Islet of Langerhans (tissue), 1 donor: ENCODE measurements around the gene FRMD4A.

Experiments
- FAIRE-seq: peaks from one replicate; lab custom pipeline; 2011; peaks lifted over from hg19 to GRCh38; lab: Jason Lieb, UNC

The FRMD4A gene

DNA sequence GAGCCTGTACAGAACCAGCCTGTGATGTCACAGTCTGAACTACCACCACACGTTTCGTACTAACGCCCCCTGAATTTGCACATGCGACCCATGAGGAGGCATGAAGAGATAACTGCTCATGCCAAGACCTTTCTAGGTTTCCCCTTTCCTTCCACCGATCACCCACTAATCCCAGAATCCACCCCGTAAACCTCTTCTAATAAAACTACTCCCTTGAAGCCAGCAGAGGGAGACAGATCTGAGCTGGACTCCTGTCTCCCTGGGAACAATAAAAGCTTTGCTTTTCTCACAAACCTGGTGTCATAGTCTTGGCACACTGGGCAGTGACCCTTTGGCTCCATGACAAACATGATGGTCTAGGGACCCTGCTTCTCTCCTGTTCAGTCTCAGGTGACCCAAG is 144.5 kb downstream of the FRMD4A start:
- FAIRE-seq = no peak

DNA sequence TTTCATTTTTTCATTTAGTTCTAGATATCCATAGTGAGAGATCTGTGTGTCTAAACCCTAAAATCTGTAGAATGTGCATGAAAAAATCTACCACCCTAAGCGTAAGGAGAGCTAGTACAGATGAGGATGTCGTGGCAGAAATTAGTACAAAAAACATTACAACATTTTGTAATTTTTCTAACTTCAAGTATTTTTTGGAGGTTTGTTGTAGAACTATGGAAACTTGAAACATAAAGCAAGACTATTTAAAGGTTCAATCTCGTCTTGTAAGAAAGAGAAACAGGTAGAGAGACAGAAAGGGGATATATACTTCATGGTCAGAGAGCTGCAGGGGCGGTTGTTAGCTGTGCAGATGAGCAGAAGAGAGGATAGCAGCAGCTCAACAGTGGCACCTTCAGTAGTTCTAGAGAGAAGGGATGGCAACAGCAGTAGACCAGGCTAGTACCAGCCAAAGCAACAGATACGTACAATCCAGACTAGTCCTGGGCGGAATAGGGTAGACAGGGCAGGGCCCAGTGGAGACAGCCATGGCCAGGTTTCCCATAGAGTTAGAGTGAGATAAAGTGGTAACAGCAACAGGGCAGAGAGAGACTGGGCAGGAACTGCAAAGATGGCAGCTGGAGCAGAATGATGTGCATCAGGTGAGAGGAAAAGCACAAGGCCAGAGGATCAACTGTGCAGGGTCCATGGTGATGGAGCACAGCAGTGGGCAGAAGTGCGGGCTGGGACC is 145.2 kb downstream of the FRMD4A start:
- no peak for FAIRE-seq

DNA sequence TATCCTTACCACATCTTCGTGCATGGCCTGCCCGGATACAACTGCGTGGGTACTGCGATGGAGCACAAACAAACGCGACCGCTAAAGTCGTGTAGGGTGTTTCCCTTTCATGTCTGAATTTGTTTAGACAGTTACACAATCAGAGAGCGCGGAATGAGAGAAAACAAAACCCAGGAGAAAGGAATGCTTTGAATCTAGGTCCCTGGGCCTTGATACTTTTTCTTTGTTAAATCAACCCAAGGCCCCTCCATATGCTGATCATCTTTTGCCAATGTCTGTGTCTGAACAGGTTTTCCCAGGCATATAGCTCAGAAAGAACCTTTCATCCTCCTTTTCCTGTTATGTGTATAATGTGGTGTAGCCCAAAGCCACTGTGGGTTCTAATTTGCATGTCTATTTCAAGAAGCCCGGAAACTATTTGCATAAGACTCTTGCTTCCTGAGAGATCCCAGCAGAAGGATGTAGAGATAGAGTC is 145.8 kb downstream of the FRMD4A start:
- FAIRE-seq = no peak

DNA sequence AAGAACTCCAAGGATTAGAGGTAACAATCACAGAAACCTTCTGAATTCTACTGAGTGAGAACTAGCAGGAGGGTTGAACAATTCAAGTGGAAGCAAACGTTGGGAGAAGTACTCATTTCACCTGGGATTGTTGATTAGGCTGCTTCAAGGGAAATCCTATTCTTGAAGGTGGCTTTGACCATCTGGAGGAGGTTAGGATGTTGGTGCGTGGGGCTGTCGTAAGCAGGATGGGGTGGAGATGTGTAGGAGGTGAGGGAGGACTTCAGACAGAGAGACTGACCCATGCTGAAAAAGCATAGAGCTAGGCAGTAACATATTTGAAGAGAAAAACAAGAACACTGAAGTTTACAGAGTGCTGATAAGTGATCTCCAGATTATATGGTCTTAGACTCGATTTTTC is 147.9 kb downstream of the FRMD4A start:
- no peak for FAIRE-seq

DNA sequence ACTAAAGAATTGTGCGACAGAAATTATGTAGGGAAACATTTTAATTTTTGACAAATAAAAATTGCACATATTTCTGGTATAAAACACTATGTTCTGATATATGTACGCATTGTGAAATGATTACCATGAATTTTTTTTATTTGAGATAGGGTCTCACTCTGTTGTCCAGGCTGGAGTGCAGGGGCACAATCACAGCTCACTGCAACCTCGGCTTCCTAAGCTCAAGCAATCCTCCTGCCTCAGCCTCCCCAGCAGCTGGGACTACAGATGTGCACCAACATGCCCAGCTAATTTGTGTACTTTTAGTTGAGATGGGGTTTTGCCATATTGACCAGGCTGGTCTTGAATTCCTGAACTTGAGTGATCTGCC is 149.2 kb downstream of the FRMD4A start:
- FAIRE-seq = no peak

DNA sequence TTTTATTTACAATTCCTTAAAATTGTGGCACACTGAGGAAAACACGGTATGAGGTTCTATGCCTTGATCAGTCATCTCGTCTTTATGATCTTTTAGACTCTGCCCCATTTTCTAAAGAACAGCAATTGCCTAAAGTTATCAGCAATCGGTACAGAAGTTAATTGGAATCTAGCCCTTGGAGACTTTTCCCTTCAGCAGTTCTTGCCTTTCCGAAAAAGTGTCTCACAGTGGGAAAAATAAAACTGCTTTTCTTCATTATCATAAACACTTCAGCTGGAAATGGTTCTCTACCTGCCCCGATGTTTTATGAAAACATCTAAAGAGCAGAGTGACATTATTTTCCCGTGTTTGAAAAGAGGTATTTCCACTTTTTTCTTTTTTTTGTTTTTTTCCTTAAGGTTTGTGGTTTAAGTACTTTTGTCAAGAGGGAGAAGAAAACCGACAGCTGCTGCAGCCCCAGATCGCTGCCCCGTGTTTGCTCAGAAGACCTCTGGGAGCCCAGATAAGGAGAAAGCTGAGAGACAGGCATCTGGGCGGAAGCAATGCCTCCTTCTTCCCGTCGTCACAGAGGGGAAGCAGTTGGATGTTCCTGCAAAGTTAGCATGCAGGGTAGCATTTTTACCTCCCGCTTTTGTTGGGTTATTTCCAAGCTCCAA is 149.7 kb downstream of the FRMD4A start:
- FAIRE-seq = no peak

DNA sequence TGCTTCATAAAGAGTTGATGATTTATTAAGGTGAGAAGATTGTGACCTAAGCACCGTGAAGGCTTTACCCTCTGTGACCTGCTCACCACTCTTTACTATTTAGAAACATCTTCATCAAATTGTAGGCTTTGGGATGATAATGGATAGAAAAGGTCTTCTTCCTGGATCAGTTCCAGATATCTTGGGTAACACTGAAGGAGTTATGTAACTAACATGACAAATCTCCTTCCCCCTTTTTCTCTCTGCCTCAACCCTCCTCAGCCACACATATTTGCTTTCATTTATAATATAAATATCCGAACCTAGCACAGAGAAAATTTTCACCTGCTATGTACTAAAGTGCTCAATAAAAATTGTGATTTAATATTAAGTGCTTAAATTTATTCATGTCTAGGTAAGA is 151.5 kb downstream of the FRMD4A start:
- FAIRE-seq = no peak

DNA sequence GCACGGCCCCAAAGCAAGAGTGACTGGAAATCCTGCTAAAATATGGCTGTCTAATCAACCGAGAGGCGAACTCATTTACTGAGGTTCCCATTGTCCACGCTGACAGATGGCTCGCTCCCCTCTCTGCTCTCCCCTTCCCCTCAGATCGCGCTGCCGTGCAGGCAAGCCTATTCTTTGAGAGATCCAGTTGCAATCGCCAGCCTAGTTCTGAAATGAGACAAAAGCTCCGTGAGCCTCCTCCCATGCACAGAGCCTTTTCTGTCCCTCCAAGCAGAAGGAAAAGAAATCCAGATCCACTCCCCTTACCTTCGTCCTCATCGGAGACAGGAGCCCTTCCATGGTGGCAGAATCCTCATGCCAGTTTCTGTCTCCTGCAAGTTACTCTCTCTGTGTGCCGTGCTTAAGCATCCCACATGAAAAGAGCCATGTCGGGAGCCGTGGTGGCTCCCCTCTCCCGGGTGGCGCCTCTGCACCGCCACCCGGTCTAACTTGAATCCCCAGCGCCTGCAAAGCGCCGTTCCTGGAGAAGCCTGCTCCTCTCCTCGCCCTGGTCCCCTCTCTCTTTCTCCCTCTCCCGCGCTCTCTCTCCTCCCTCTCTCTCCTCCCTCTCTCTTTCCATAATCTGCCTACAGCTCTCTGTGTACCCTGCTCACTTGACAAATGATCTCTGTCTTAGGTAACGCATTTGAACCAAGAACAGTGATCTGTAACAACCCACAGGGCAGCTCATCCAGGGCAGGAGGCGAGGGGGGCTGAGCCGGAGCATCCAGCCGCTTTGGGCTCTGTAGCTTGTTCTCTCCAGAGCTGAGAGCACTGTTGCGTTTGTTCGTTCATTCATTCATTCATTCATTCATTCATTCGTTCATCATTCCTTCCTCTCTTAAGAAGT is 156.8 kb downstream of the FRMD4A start:
- FAIRE-seq = no peak

DNA sequence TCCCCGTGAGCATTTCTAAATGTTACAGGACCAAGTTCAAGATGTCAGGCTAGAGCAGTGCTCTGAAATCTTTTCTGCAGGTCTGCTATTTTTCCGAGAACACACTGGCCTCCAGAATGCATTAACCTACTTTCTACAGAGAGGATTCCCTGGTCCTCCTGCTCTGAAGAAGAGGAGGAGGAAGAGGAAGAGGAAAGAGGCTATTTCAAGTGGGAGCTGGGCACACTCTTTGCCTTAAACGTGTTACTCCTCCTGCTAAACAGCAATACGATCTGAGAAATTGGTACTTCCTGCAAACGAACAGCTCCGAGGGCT is 157.4 kb downstream of the FRMD4A start:
- FAIRE-seq = no peak

DNA sequence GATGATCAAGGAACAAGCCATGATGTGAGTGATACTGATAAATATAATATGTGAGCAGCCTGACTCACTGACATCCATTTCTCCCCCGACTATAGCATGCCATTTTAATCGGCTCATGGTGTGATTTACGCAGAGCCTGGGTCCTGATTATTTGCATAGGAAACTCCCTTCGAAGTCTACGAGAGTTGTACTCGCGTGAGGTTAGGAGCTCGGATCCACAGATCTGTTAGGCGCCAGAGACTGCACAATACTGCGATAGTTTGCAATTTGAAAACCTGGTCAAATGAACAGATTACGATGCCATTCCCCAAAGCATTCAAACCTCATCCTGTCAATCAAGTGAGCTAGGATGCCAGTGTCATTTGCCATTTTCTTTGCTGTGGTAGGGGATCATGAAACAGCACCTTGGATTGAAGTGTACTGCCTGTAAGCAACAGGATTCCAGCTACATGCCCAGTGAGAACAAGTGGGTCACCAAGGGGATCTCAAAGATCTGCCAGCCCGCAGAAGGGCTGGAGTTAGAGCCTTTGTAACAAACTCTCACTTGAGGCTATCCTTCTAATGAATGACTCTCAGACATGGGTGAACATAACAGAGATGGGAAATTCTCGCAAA is 158.3 kb downstream of the FRMD4A start:
- FAIRE-seq = no peak

DNA sequence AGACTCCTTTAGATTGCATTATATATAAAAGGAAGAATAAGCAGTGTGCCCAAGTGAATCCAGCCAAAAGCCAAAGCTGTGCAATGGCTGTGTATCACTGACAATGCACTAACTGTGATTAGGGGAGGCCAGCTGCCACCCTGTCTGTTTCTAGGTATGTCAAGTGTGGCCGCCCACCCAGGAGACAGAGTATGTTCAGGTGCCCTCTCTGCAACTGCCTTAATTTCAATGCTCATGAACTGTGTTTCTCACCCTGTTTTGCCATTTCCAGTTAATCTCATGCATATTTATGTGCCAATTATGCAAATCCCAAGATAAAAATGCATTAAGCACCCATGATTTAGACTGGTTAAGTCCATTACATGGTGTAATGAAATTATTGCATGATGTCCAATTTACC is 159.4 kb downstream of the FRMD4A start:
- FAIRE-seq = no peak

DNA sequence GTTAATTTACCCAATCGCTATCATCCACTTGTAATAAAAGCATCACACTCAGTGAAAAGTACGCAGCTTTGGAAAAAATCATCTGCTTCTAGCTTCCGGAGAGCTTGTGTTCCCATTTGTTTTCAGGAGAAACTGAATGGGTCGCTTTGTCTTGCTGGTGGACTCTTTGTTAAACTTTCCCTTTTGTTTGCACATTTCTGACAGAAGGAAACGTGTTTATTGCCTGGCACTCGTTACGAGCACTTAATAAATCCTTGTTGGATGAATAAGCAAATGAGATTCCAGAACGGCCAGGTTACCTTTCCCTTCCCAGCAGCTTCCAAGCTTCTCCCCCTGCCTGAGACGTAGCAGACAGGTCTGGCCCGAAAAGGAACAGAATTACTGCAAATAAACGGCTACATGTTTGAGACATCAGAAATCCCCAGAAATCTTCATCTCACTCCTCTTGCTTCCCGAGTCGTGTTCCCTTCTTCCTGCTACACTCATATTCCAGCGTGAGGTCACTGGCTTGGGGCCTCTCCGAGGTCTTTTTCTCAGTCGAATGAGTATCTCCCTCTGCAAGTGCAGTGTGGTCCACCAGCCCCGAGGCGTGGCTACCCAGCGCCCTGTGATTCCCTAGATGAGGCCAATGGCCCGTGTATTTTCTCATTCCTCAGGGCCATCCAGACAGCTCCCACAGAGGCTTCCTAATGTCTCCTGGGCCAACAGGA is 167.2 kb downstream of the FRMD4A start:
- FAIRE-seq = no peak

DNA sequence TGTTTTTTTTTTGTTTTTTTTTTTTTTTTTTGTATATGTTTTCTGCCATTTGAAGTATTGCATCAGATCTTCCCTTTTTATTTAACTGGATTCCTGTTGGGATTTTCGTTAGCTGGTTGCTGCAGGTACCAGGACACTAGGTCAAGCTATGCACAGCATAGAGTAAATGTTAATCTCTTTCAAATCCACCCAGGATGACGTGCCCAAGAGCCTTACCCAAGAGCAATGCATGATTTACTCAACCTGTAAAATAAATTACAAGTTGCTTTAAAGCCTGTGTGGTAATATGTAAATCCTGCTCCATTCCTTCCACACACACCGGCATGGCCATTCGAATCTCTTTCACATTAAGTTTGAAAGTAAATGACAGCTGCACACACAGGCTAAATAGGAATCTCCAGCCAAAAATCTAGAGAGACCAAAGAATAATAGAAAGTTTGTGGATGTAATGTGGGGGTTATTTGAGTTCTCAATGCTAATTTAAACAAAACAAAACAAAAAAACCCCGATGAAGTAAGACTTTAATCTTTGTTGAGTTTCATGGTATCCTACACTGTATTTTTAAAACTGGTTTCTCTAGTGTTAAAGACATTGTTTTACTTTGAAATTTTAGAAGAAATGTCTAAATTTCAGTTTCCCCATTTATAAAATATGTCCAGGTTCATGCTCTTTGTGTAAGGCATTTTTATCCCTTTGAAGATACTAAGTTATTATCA is 167.9 kb downstream of the FRMD4A start:
- FAIRE-seq = no peak

DNA sequence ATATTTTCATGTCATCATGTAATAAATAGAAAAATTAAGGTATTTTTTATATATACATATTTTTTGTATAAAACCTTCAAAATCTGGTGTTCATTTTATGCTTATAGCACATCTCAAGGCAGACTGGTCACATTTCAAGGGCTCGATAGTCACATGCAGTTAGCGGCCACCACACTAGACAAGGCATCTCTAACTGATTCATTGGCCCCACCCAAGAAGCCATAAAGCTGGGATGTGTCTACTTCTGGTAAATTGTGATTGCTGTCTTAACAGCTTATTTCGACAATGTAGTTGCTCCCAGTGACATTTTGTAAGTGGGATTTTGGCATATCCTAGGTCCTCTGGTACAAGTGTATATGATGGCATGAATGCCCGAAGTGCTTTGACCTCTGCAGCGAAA is 168.7 kb downstream of the FRMD4A start:
- FAIRE-seq = no peak

DNA sequence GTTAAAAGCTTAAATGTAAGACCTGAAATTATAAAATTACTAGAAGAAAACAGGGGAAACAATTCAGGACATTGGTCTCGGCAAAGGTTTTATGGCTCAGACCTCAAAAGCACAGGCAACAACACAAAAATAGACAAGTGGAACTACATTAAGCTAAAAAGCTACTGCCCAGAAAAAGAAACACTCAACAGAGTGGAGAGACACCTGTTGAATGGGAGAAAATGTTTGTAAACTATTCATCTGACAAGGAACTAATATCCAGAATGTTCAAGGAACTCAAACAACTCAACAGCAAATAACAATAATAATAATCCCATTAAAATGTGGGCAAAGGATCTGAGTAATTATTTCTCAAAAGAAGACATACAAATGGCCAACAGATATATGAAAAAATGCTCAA is 170.4 kb downstream of the FRMD4A start:
- FAIRE-seq = no peak

DNA sequence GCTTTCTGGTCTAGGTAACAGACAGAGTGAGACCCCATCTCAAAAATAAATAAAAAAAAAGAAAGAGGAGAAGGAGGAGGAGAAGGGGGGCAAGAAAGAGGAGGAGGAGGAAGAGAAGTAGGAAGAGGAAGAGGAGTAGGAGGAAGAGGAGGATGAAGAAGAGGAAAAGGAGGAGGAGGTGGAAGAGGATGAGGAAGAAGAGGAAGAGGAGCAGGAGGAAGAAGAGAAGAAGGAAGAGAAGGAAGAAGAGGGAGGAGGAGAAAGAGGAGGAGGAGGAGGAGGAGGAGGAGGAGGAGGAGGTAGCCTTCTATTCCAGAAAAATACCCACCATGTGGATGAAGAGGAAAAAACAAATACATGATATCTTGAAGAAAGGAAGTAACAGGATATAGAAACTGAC is 172.1 kb downstream of the FRMD4A start:
- no peak for FAIRE-seq

DNA sequence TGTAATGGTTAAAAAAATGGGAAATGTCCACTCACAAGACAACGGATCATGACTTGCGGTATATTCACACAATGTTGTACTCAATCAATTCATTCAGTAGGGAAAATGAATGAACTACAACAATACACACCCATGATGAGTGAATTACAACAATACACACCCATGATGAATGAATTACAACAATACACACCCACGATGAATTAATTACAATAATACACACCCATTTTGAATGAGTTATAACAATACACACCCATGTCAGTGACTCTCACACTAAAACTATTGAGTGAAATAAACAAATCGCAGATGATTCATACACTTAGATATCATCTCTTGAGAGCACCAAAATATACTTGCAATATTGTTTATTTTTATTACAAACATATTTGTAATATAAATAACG is 174.6 kb downstream of the FRMD4A start:
- no peak for FAIRE-seq

DNA sequence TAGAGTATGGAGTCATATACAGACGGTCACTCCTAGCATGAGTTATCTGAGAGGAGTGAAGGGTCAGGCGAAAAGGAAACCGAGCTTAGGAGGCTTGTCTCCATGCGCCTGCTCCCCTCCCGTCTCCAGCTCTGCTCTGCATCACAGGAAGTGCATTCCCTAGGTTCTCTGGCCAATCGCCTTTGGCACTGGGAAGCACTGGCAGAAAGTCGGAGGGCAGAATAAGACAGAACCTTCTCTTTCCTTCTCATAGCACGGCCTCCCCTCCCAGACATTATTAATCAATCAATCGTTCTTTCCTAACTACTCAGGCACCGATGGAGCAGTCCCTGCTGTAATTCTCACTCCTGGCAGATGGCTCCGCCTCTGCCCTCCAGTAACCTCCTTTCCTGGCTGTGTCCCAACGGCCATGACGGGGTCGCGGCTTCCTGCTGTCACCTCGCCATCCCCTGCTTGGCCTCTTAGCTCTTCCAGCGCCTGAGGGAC is 177.1 kb downstream of the FRMD4A start:
- no peak for FAIRE-seq

DNA sequence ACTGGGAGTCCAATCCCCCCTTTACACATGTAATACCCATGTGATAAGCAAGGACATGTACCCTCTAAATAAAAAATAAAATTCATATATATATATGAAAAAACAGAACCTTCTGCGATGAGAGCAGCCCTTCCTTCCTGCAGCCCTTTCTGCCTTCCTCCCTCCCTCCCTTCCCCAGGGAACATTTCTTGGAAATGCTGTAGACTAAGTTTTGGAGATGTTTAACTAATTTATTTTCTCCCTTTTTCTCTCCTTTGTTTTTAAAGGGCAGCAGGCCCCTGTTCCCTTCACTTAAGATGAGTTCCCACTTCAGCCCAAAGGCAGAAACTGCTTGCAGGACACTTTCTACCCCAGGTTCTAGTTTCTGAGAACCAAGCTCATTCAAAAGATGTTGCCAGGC is 179.2 kb downstream of the FRMD4A start:
- no peak for FAIRE-seq

DNA sequence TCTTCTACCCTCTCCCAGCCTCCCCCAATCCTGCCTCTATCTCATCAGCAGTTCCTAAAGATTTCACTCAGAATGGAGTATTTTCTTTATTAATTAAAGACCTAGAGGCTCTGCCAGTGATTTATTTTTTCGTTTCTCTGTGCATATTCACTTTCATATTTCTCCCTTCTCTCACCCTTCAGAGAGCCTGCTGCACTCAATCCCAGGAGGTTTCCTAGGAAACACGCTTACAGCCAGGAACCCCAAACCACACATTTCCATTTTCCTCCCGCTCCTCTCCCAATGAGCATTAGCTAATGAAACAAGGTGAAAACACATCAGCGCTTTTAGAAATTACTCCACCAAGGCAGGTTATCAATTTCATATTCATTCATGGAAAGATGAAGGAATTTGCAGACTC is 180.2 kb downstream of the FRMD4A start:
- no peak for FAIRE-seq

DNA sequence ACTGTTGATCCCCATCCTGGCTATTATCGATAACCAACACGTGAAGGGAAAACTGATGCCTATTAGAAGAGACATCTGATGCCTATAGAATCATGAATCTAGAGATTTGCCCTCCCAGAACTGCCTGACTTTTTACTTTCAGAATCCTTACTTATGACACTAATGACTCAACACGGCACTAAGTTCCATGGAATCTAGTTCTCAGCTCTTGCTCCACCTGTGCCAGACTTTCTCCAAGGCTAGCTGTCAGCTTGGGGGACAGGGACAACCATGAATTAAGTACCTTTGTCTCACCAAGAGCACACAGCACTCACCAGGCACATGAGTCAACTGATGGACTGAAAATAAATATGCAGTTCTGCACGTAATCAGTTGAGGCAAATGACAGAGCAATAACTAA is 184.2 kb downstream of the FRMD4A start:
- no peak for FAIRE-seq
